Measurements from ENCODE around the gene LSM4.

Gene LSM4

GRCh38 chr19:18264137-18264854 is 58.6 kb downstream of the LSM4 start:
- TF ChIP-seq EP300 (IDR thresholded peaks at IDR 0.05; ENCODE audit: borderline replicate concordance) (no peak), FOXM1 (IDR thresholded peaks at IDR 0.05; ENCODE audit: borderline replicate concordance, low read depth) (no peak)

DNA sequence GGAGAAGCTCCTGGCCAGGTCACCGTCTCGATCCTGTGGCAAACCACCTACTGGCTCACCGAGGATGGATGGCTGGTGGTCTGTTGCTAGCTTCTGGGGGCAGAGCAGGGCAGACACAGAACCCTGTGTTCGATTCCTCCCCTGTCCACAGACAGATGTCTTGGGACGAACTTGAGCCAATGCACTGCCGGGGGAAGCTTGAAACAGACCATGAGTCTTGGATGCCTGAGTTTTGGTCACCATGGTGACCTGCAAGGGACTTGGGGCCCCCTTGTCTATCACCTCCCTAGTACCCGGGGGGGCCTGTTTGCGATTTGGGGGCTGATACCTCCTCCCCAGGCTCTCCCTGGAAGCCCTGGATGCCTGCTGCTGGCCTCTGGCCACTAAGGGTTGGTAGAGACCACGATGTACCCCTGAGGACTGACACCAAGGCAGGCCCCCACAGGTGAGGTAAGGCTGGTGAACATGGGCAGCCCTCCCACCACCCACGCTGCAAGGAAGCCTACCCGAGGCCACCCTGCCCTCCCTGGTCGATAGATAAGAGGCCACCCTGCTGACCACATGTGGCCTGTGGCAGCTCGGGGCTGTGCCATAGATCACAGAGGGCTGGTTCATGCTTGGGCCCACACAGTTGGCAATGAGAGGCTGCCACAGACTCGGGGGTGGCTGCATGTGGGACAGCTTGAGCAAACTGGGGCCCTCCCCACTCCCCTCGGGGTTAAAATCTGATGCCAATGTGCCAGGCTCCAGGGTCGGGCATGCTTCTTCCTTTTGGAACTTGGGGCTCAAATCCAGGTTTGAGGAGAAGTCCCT is 59.3 kb downstream of the LSM4 start:
- no peak for TF ChIP-seq FOXM1 (IDR thresholded peaks at IDR 0.05; ENCODE audit: borderline replicate concordance, low read depth)
- TF ChIP-seq ZBTB7A (IDR thresholded peaks at IDR 0.05; ENCODE audit: low read depth), result no peak
- no peak for TF ChIP-seq TEAD4 (IDR thresholded peaks at IDR 0.05)
- no peak for TF ChIP-seq EGR1 (IDR thresholded peaks at IDR 0.05)
- TF ChIP-seq, protein P1, sequence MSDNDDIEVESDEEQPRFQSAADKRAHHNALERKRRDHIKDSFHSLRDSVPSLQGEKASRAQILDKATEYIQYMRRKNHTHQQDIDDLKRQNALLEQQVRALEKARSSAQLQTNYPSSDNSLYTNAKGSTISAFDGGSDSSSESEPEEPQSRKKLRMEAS (IDR thresholded peaks at IDR 0.05), result no peak
- no peak for TF ChIP-seq CREB1 (IDR thresholded peaks at IDR 0.05; ENCODE audit: low read depth)
- TF ChIP-seq, protein P2, sequence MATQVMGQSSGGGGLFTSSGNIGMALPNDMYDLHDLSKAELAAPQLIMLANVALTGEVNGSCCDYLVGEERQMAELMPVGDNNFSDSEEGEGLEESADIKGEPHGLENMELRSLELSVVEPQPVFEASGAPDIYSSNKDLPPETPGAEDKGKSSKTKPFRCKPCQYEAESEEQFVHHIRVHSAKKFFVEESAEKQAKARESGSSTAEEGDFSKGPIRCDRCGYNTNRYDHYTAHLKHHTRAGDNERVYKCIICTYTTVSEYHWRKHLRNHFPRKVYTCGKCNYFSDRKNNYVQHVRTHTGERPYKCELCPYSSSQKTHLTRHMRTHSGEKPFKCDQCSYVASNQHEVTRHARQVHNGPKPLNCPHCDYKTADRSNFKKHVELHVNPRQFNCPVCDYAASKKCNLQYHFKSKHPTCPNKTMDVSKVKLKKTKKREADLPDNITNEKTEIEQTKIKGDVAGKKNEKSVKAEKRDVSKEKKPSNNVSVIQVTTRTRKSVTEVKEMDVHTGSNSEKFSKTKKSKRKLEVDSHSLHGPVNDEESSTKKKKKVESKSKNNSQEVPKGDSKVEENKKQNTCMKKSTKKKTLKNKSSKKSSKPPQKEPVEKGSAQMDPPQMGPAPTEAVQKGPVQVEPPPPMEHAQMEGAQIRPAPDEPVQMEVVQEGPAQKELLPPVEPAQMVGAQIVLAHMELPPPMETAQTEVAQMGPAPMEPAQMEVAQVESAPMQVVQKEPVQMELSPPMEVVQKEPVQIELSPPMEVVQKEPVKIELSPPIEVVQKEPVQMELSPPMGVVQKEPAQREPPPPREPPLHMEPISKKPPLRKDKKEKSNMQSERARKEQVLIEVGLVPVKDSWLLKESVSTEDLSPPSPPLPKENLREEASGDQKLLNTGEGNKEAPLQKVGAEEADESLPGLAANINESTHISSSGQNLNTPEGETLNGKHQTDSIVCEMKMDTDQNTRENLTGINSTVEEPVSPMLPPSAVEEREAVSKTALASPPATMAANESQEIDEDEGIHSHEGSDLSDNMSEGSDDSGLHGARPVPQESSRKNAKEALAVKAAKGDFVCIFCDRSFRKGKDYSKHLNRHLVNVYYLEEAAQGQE (IDR thresholded peaks at IDR 0.05; ENCODE audit: low read depth), result no peak
- TF ChIP-seq CEBPB (IDR thresholded peaks at IDR 0.05), result no peak
- no peak for TF ChIP-seq NFIC (IDR thresholded peaks at IDR 0.05)
- no peak for TF ChIP-seq YY1 (IDR thresholded peaks at IDR 0.05; ENCODE audit: low read depth)
- no peak for TF ChIP-seq USF1 (IDR thresholded peaks at IDR 0.05)

DNA sequence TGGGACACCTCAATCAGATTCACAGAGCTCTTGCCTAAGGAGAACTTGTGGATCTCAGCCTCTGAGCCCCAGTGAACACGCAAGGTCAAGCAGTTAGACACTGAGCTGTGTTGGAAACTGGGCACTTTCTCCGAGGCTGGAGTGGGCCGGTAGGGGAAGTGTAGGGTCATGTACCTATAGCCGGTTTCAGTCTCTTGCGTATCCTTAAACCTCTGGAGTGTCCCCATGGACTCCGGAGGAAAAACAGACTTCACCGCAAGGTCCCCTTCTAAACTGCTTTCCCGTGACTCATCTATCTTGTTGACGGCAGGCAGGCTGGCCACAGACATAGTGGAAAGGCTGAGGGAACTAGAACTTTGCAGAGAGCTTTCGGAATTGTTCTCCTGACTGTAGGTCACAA is 60.0 kb downstream of the LSM4 start:
- TF ChIP-seq TEAD4 (IDR thresholded peaks at IDR 0.05) (no peak), TAF1 (IDR thresholded peaks at IDR 0.05; ENCODE audit: low read depth) (no peak), USF1 (IDR thresholded peaks at IDR 0.05) (no peak), YY1 (IDR thresholded peaks at IDR 0.05; ENCODE audit: low read depth) (no peak), EGR1 (IDR thresholded peaks at IDR 0.05) (no peak), EP300 (IDR thresholded peaks at IDR 0.05; ENCODE audit: borderline replicate concordance) (no peak), ZBTB7A (IDR thresholded peaks at IDR 0.05; ENCODE audit: low read depth) (no peak), CEBPB (IDR thresholded peaks at IDR 0.05) (no peak), RAD21 (IDR thresholded peaks at IDR 0.05; ENCODE audit: low read depth) (no peak)
- TF ChIP-seq, protein P2 (IDR thresholded peaks at IDR 0.05; ENCODE audit: low read depth), result no peak

DNA sequence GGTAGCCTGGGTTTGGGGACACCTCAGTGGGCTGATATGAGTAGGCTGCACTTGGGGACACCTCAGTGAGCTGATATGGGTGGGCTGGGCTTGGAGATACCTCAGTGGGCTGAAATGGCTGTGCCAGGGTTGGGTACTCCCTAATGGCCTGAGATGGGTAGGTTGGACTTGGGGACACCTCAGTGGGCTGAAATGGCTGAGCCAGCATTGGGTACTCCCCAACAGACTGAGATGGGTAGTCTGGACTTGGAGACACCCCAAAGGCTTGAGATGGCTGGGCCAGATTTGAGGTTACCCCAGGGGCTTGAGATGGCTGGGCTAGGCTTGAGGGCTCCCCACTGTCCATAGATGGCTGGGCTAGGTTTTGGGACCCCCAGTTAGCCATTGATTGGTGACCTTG is 60.7 kb downstream of the LSM4 start:
- TF ChIP-seq RAD21 (IDR thresholded peaks at IDR 0.05; ENCODE audit: low read depth) (no peak), EP300 (IDR thresholded peaks at IDR 0.05; ENCODE audit: borderline replicate concordance) (no peak), CREB1 (IDR thresholded peaks at IDR 0.05; ENCODE audit: low read depth) (no peak), USF1 (IDR thresholded peaks at IDR 0.05) (no peak), TAF1 (IDR thresholded peaks at IDR 0.05; ENCODE audit: low read depth) (no peak), EGR1 (IDR thresholded peaks at IDR 0.05) (no peak), YY1 (IDR thresholded peaks at IDR 0.05; ENCODE audit: low read depth) (no peak), TEAD4 (IDR thresholded peaks at IDR 0.05) (no peak), NFIC (IDR thresholded peaks at IDR 0.05) (no peak), CEBPB (IDR thresholded peaks at IDR 0.05) (no peak), TCF12 (IDR thresholded peaks at IDR 0.05; ENCODE audit: low read depth) (no peak), ZBTB7A (IDR thresholded peaks at IDR 0.05; ENCODE audit: low read depth) (no peak), FOXM1 (IDR thresholded peaks at IDR 0.05; ENCODE audit: borderline replicate concordance, low read depth) (no peak)
- TF ChIP-seq, protein P2 (IDR thresholded peaks at IDR 0.05; ENCODE audit: low read depth), result no peak
- TF ChIP-seq, protein P1 (IDR thresholded peaks at IDR 0.05), result no peak
